ENCODE results near the gene ZNF217.
A peak's percentile ranks its signal among the peaks of the same experiment; 100 is the strongest.
"Not testable (repeated sequence)": the region's sequence is repeated elsewhere in the genome, so short reads cannot be mapped to it uniquely, and the experiment has no call there.

Gene ZNF217

GRCh38 chr20:53621482-53622246 is 28.0 kb upstream of the ZNF217 start:
- no peak for DNase-seq

DNA sequence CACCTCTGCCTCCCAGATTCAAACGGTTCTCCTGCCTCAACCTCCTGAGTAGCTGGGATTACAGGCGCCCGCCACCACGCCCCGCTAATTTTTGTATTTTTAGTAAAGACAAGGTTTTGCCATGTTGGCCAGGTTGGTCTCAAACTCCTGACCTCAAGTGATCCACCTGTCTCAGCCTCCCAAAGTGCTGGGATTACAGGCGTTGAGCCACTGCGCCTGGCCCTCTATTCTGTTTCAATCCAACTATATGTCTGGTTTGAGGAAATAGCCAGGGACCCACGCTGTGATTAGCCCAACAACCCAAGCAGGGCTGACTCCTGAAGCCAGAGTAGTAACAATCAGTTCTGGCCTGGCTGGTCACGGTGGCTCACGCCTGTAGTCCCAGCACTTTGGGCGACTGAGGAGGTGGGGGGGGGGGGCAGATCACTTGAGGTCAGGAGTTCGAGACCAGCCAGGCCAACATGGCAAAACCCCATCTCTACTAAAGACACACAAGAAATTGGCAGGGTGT is 24.9 kb upstream of the ZNF217 start:
- DNase-seq, result not testable (repeated sequence)

DNA sequence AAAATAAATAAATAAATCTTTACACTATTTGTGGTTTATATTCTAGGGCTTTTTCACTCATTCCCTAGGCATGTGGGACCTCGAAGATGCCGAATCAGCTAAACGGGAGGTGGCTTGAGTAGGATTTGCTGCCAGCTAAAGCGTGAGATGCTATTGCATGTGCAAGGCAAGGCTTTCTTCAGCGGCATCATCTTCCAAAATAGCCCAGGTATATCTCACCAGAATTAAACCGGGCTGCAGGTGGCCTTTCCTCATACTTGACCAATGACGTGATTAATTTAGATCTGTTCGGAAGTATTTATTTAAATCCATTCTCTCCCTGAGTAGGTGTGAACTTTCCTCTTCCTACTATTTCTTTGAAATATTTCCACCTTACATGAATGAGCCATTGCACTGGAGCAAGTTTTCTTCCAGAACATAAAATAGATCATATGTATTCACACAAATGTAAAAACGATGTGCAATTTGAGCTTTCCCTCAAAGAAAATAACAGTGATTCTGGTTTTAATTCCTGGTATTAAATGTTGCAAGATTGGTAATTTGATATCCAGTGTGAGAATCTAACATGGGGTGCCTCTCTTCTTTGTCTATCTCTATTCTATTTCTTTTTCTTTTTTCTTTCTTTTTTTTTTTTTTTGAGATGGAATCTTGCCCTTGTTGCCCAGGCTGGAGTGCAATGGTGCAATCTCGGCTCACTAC is 24.3 kb upstream of the ZNF217 start:
- DNase-seq, result no peak

DNA sequence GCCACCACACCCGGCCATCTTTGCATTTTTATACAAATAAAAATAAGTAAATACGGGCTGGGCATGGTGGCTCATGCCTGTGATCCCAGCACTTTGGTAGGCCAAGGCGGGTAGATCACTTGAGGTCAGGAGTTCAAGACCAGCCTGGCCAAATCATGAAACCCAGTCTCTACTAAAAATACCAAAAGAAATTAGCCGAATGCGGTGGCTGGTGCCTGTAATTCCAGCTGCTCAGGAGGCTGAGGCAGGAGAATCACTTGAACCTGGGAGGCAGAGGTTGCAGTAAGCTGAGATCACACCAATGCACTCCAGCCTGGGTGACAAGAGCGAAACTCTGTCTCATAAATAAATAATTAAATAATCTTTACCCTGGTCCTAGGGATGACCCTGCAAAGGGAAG is 22.9 kb upstream of the ZNF217 start:
- not testable (repeated sequence) for DNase-seq

DNA sequence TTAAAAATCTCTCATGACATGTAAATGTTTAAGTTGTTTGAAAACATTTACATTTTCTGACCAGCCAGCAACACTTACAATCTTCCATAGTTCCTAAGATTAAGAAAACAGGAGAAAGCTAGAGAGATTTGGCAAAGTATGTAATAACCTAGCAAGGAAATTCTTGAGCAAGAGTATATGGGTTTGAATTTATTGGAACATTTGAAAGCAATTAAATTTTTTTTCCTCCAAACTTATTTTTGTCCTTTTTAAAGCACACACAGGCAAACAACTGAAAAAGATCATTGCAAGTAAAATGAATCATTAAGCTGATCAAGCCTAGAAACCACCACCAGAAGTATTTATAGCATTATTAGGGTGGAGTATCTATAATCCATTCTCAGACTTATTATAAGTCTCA is 20.1 kb upstream of the ZNF217 start:
- no peak for DNase-seq

GRCh38 chr20:53612289-53612688 is 18.6 kb upstream of the ZNF217 start:
- not testable (repeated sequence) for DNase-seq

DNA sequence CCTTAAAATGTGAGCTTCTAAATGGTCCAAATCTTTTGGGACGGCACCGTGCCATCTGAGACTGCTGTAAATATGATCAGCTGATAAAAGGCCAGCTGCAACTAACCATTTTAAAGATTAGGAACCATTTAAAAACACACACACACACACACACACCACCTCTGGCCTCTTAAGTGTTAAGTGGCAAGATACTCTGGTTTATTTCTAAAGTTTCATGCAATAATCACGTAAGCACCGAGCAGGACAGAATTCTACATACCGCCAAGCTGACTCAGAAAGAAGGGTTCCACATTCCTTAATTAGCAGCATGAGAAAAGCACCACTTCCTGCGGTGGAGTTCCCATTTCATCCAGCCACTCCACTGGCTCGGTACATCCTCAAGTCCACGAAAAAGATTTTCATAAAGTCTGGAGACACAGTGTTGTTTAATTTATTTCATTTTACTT is 17.8 kb upstream of the ZNF217 start:
- no peak for DNase-seq

DNA sequence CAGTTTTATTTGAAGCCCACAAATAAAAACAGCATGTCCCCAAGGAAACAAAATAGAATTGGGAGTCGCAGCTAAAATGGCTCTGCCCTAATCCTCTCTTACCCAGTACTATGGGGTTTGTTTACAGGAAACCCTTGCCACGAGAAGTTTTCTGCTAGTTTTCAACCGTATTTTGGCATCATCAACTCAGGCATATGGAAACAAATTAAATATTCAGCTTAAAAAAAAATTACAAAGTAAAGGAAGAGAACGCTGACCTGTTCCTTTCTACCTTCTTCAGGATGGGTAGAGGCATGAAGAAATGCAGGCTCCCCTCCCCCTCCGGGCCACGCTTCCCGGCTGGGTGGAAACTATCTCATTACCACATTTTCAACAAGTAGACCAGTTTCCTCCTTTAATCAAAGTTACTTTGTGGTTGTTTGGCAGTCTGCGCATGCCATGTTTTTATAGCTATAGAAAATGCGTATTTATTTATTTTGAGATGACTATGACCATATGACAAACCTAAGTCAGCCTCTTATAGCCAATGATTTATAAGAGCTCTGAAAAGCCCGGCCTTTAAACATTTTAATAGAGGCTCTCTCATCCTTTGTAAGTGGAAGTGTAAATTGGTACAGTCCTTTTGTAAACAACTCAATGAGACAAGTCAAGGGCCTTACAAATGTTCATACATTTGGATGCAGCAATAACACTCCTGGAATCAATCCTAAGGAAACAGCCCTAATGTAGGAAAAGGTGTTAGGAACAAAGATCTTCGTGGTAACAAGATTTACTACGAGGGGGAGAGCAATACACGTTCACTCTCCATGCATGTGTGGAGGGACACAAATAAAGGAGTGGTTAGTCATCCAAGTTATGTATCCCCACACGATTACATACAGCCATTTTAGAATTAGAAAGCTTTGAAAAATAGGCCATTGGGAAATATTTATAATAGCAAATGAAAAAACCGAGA is 16.1 kb upstream of the ZNF217 start:
- DNase-seq, result peak; percentile 72 to 78

GRCh38 chr20:53608456-53609452 is 15.1 kb upstream of the ZNF217 start:
- DNase-seq, result peak in 1 of 2 donors; percentile 41

DNA sequence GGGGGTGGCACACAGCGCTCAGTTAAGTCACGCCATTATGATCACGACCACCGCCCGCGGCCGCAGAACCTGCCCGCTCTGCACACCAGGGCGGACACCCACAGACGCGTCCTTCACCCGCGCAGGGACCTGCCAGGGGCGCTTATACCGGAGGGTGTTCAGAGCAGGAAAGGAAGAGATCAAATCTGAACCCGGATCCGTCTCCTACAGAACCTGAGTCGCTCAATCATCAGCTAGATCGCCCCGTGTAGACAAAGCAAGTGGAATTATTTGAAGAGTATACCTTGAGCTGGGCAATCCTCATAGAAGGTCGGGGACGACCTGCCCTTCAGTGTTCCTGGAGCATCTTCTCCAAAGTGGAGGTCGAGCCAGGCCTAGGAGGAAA is 14.4 kb upstream of the ZNF217 start:
- no peak for DNase-seq

DNA sequence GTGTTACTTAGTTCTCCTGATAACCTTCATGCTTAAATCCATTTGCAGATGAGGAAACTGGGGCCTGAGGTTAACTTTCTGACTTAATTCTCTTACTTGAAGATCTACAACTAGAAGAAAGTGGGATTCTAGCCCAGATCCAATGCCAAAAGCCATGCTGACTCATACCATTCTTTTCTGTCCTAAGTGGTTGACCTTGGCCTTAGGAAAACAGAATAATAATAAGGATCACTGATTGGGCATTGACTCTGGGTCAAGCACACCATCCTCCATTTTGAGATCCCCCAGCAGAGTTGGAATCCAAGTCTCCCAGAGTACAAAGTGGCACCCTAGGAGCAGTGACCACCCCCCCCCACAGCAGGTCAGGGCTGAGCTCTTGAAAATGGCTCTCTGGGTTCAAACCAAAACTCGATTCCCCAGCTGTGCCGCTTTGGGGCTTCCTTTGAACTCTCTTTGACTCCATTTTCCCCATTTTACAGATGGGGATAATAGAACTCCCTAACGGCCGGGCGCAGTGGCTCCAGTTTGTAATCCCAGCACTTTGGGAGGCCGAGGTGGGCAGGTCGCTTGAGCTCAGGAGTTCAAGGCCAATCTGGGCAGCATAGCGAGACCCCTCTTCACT is 12.8 kb upstream of the ZNF217 start:
- no peak for DNase-seq

GRCh38 chr20:53605401-53605800 is 11.8 kb upstream of the ZNF217 start:
- not testable (repeated sequence) for DNase-seq

GRCh38 chr20:53604846-53605245 is 11.2 kb upstream of the ZNF217 start:
- not testable (repeated sequence) for DNase-seq

- DNase-seq, result no peak
Observed at GRCh38 chr20:53602661-53603060, 9.0 kb upstream of the ZNF217 start.

- DNase-seq, result no peak
Observed at GRCh38 chr20:53599910-53600632, 6.4 kb upstream of the ZNF217 start.

- DNase-seq, result no peak
Observed at GRCh38 chr20:53599378-53599777, 5.7 kb upstream of the ZNF217 start.

GRCh38 chr20:53599044-53599362 is 5.4 kb upstream of the ZNF217 start:
- DNase-seq, result no peak

- no peak for DNase-seq
Observed at GRCh38 chr20:53598140-53599043, 4.8 kb upstream of the ZNF217 start.

GRCh38 chr20:53597521-53598120 is 4.0 kb upstream of the ZNF217 start:
- no peak for DNase-seq
